Body of pancreas (tissue), 4 donors: ENCODE data around the gene CDKN2B-AS1. TPM values are rescaled to one million over a fixed set of nuclear protein-coding genes. Genes with fewer than 3 reads are reported as not detected.
A peak's percentile ranks its signal among the peaks of the same experiment; 100 is the strongest.

ENCODE experiments used
- ATAC-seq: fragments of 150-250 bp; one replicate; pipeline ENCODE4 v1.9.1; 2016
- DNase-seq, 4 donors: peaks; one replicate each; pipeline ENCODE4 v3.0.0-alpha.2; 2019
- H3K27ac ChIP-seq, 4 donors: fragments of 200-600 bp; sonication (generic); 1 replicate in 3 of 4; 2 replicates in 1 of 4; pipeline versions ENCODE4 v1.5.1 to v1.6.1; 2016 to 2019; ENCODE audit warnings: mild to moderate bottlenecking in 1 of 4, mixed read lengths in 1 of 4, moderate library complexity in 1 of 4
- H3K27me3 ChIP-seq, 2 donors: fragments of 200-600 bp; sonication (generic); one replicate each; pipeline ENCODE4 v1.6.0; 2016; ENCODE audit warnings: mild to moderate bottlenecking in 1 of 2
- H3K36me3 ChIP-seq, 2 donors: fragments of 200-600 bp; sonication (generic); replicated peaks in 1 of 2; 2 replicates each; pipeline ENCODE4 v1.5.1; 2016; ENCODE audit warnings: low read depth in 2 of 2; ENCODE audit not compliant: insufficient read depth in 1 of 2
- H3K4me1 ChIP-seq: fragments of 200-600 bp; sonication (generic); one replicate; pipeline ENCODE4 v1.6.0; 2016
- H3K4me3 ChIP-seq, 2 donors: fragments of 200-600 bp; sonication (generic); 1 replicate in 1 of 2; 2 replicates in 1 of 2; pipeline ENCODE4 v1.5.1; 2016 to 2019
- H3K9me3 ChIP-seq, 3 donors: fragments of 200-600 bp; sonication (generic); 1 replicate in 2 of 3; 2 replicates in 1 of 3; pipeline ENCODE4 v1.5.1; 2016
- POLR2A ChIP-seq, 3 donors: fragments of 450-650 bp; IDR thresholded peaks; one replicate each; pipeline ENCODE4 v1.6.1; 2016; ENCODE audit warnings: antibody characterized with exemption in 3 of 3, mild to moderate bottlenecking in 2 of 3
- WGBS, 2 donors: methylation state at CpG; one replicate each; pipeline ENCODE4 v1.1.5; 2017; 5-methylcytosine and 5-hydroxymethylcytosine counted together
- intact Hi-C: fragments of 100-400 bp; cut with DNase I; formaldehyde crosslinking; loops from one replicate; pipeline ENCODE4 v1.15.1; 2023
- total RNA-seq, 2 donors: library from RNA; depleted of rRNA; stranded (reverse); fragments of >200 nt; gene quantifications; one replicate each; pipeline ENCODE4 v1.1.0, GENCODE V29; 2016
- TF ChIP-seq, protein P1 (sequence below), 7 experiments: fragments of 450-650 bp in 4 of 7; fragments of 200-600 bp in 3 of 7; sonication (generic) in 3 of 7; IDR thresholded peaks; one replicate each; pipeline ENCODE4 v1.5.1; 2016 to 2019; ENCODE audit warnings: antibody characterized with exemption in 7 of 7

The CDKN2B-AS1 gene
- total RNA-seq, 2 donors from 2014 or later: 0.26 TPM; not detected in 1

GRCh38 chr9:22009506-22009867 lies 14.9 kb downstream of the CDKN2B-AS1 start:
- TF ChIP-seq, protein P1, sequence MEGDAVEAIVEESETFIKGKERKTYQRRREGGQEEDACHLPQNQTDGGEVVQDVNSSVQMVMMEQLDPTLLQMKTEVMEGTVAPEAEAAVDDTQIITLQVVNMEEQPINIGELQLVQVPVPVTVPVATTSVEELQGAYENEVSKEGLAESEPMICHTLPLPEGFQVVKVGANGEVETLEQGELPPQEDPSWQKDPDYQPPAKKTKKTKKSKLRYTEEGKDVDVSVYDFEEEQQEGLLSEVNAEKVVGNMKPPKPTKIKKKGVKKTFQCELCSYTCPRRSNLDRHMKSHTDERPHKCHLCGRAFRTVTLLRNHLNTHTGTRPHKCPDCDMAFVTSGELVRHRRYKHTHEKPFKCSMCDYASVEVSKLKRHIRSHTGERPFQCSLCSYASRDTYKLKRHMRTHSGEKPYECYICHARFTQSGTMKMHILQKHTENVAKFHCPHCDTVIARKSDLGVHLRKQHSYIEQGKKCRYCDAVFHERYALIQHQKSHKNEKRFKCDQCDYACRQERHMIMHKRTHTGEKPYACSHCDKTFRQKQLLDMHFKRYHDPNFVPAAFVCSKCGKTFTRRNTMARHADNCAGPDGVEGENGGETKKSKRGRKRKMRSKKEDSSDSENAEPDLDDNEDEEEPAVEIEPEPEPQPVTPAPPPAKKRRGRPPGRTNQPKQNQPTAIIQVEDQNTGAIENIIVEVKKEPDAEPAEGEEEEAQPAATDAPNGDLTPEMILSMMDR (IDR thresholded peaks at IDR 0.05): peak in 1 of 7 experiments; percentile 22
- no peak for TF ChIP-seq POLR2A (IDR thresholded peaks at IDR 0.05)
- WGBS, 2 donors: 3 to 6% methylated on average over 6 of the region's 6 CpGs
- Histone ChIP-seq H3K27me3 (peaks cover 0 to 7% of the 10 kb centered on the region in 2 donors), H3K36me3 (no peaks in the 10 kb centered on the region), H3K4me3 (peak overlapping the region in 1 of 2 donors; percentile 81), H3K9me3 (no peaks in the 10 kb centered on the region), H3K27ac (peak overlapping the region in 3 of 4 donors; percentile 87 to 94 (median 88)), H3K4me1 (peaks cover 11% of the 10 kb centered on the region)
- no peak for ATAC-seq
- no peak for DNase-seq
- intact Hi-C loops: no loop called here

DNA sequence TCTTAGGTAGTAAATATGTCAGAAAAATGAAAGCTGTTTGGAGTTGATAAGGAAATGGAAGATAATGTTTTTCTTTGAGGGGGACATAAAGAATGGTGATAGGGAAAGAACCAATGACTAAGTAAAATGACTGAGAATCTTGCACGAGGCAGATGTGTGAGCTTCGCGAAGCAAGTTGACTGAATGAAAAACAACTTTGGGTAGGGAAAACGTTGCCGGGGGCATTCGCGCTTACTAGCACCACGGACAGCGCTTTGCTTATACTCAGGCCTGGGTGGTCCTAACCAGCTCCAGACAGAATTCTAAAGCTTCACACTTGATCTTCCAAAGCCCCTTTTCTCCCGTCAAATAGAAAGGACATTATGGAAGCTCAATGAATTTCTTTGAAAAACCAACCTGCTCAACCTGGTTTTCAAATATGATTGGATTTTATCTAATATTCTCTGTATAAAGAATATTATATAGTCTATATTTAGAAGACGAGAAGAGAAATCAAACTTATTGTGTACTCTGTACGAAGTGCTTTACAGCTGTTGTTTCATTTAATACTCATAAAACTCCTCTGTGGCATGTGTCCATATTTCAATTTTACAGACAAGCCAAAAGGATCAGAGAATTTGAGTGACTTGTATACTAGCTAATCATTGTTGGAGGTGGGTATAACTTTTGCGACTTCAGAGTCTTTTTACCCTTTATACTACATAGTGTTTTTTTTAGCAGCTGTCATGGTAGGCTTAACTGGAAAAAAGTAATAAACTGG lies 16.5 kb downstream of the CDKN2B-AS1 start:
- intact Hi-C loops: no loop called here
- no peak for DNase-seq

DNA sequence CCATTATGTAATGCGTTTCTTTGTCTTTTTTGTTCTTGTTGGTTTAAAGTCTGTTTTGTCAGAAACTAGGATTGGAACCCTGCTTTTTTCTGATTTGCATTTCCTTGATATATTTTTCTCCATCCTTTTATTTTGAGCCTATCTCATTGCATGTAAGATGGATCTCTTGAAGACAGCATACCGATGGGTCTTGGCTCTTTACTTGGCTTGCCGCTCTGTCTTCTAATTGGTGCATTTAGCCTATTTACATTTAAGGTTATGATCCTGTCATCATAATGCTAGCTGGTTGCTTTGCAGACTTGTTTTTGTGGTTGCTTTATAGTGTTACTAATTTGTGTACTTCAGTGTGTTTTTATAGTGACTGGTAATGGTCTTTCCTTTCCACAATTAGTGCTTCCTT lies 27.8 kb downstream of the CDKN2B-AS1 start:
- WGBS, 2 donors: 84 to 91% methylated on average over 3 of the region's 3 CpGs
- ATAC-seq (no peak), DNase-seq (no peak)
- Histone ChIP-seq H3K9me3 (no peaks in the 10 kb centered on the region), H3K27me3 (no peaks in the 10 kb centered on the region), H3K27ac (no peak overlapping the region), H3K4me3 (no peak overlapping the region), H3K4me1 (no peaks in the 10 kb centered on the region), H3K36me3 (no peaks in the 10 kb centered on the region)
- no peak for TF ChIP-seq POLR2A (IDR thresholded peaks at IDR 0.05)
- intact Hi-C loops: loop anchor here (10.0 kb wide), 1 partner anchor 212 kb away; no protein-coding TSS in a partner anchor

More for the DNA sequence above, 16.5 kb downstream of the CDKN2B-AS1 start:
- no peak for ATAC-seq
- Histone ChIP-seq H3K27me3 (peaks cover 0 to 2% of the 10 kb centered on the region in 2 donors), H3K4me3 (no peak overlapping the region), H3K4me1 (peaks cover 11% of the 10 kb centered on the region), H3K9me3 (no peaks in the 10 kb centered on the region), H3K27ac (no peak overlapping the region), H3K36me3 (no peaks in the 10 kb centered on the region)
- WGBS, 2 donors: 17 to 29% methylated on average over 13 of the region's 13 CpGs
- TF ChIP-seq, protein P1 (IDR thresholded peaks at IDR 0.05): no peak
- TF ChIP-seq POLR2A (IDR thresholded peaks at IDR 0.05): no peak

DNA sequence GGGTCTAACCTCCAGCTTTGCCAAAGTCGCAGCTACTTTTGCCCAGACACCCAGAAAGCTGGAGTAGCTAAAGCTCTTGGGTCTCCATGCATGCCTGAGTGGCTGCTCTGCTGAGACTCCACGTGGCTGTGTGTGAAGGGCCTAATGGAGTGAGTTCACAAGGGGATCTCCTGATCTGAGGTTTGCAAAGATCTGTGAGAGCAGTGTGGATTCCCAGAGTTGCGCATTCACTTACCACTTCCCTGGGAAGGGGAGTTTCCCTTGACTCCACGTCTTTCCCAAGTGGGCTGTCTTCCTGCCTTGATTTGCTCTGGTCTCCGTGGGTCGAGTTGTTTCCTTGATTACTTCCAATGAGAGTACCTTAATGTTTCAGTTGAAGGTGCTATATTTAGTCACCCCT lies 32.1 kb downstream of the CDKN2B-AS1 start:
- TF ChIP-seq, protein P1 (IDR thresholded peaks at IDR 0.05): no peak
- no peak for TF ChIP-seq POLR2A (IDR thresholded peaks at IDR 0.05)
- Histone ChIP-seq H3K36me3 (no peaks in the 10 kb centered on the region), H3K9me3 (no peaks in the 10 kb centered on the region), H3K4me3 (no peak overlapping the region), H3K27me3 (no peaks in the 10 kb centered on the region), H3K27ac (no peak overlapping the region), H3K4me1 (peaks cover 10% of the 10 kb centered on the region)
- WGBS, 2 donors: 49 to 65% methylated on average over 6 of the region's 6 CpGs
- ATAC-seq (no peak), DNase-seq (no peak)
- intact Hi-C loops: loop anchor here (10.0 kb wide), 1 partner anchor 208 kb away; no protein-coding TSS in a partner anchor

DNA sequence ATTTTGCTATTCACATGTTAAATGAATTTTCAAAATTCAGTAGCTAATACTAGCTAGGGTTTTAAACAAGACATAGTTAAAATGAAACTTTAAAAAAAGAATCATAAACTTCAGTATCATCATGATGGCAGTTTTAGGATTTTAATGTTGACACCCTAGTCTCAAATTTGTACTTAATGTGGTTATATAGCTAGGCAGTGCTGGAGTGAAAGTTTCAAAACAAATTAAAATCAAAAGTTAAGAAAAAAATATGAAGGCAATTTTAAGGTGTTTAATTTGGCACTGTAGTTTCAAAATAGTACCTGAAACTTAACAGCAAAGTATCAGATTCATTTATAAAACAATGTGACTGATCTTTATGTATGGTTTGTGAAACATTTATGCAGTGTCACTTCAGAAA lies 33.8 kb downstream of the CDKN2B-AS1 start:
- no peaks in the 10 kb centered on the region for H3K36me3 ChIP-seq
- TF ChIP-seq, protein P1 (IDR thresholded peaks at IDR 0.05): no peak
- no peak for TF ChIP-seq POLR2A (IDR thresholded peaks at IDR 0.05)
- ATAC-seq (no peak), DNase-seq (no peak)
- H3K4me1 ChIP-seq: peaks cover 10% of the 10 kb centered on the region
- no peaks in the 10 kb centered on the region for H3K27me3 ChIP-seq
- H3K9me3 ChIP-seq: no peaks in the 10 kb centered on the region
- no peak overlapping the region for H3K27ac ChIP-seq
- intact Hi-C loops: loop anchor here (10.0 kb wide), 1 partner anchor 206 kb away; no protein-coding TSS in a partner anchor
- H3K4me3 ChIP-seq: no peak overlapping the region
